ENCODE results near the gene ST6GALNAC6.

ST6GALNAC6 gene

DNA sequence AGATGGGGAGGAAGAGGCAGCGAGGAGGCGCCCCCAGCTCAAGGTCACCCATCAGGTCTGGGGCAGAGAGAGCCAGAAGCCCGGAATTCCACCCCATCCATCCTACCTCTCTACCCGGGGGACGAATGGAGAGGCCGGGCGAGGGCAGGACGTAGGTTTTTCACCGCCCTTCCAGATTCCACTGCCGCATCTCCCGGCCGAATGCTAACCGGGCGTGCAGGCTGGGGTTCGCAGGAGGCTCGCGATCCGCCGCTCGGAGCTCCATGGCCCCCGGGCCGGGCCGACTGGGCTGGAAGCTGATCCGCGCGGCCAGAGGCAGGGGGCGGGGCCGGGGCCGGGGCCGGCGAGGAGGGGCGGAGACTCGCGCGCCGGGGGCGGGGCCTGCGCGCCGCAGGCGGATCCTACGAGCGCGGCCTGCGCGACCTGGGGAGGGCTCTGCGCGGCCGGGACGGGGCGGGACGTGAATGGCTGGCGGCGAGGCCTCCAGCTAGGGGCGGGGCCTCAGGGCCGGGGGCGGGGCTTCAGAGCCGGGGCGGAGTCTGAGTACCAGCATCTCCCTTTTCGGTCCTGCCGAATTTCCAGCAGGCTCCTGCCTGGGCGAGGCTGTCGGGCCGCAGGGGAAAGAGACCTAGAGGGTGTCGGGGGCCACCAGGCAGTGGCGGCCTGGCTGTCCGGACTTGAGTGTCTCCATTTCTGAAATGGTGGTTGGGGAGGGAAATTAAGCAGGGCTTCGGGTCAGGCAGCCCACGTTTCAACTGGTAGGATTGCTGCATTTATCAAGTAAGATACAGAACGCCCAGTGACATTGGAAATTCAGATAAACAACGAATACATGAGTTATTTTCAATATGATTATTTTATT lies 17.5 kb upstream of the ST6GALNAC6 start, which contains the start of gene ST6GALNAC4:
ST6GALNAC4 (minus strand) TSS at position 322 of the 862 bp plus-strand sequence. CDS start 622 bp downstream, outside the sequence.
- DNase-seq (ENCODE audit: low read depth in 2 of 2): peak; percentile 93

DNA sequence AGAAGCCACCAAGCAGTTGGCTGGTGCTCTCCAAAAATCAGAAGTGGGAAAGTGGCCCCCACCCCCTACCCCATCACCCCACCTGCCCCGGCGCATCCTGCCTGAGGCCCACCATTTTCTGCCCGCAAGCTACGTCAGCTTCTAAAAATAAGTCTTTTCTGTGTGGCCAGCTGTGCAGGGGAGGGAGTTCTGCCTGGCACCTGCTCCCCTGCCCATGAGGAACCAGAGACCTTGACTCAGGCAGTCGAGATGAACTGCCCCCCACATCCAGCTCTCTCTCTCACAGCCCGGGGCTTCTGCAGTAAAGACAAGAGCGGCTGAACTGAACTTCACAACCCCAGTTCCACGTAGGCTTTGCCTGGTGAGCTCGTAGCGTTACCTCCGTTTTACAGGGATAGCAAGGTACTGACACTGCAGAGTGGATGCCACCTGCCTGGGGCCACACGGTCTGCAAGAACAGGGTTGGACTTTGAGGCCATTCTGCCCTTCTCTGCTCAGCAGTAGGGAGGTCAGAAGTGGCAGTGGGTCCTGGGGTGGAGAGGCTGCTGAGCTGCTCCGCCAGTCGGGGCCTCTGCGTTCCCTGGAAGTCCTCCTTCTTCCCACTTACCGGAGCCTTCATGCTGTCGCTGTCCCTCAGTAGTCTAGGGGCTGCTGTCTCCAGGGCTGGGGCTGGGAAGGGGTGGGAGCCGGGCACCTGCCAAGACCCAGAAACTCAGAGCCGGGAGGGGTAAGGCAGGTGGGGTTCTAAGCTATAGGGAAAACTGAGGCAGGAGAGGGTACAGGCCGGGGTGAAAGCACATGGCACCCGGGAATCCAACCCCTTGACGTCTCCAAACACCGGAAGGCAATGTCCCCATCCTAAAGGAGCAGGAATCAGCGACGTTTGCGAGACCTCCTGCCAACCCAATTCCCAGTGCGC lies 16.7 kb upstream of the ST6GALNAC6 start:
- DNase-seq (ENCODE audit: low read depth in 2 of 2): no peak

DNA sequence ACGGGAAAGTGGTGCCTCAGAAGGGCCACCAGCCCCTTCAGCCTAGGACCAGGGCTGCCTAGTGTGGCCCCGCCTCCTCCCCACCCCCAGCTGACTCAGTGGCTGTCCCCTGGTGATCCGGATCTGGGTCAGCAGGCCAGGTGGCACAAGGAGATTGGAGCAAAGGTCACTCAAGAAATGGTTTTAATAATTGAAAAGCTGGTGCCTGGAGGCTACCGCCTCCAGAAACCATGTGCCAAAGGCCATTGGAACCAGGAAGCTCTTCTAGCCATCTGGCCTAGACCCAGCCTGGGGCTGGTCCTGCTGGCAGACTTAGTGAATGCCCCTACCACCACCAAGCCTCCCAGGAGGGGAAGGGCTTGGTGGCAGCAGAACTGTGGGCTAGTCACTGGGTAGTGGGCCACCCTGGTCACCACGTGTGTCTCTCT lies 15.9 kb upstream of the ST6GALNAC6 start:
- DNase-seq (ENCODE audit: low read depth in 2 of 2): no peak

DNA sequence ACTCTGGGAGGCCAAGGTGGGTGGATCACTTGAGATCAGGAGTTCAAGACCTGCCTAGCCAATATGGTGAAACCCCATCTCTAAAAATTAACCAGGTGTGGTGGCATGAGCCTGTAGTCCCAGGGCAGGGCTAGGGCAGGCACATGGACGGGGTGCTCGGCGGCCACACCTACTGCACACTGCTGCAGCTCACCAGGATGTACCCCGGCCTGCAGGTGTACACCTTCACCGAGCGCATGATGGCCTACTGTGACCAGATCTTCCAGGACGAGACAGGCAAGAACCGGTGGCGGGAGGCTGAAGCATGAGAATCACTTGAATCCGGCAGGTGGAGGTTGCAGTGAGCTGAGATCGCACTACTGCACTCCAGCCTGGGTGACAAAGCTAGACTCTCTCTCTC lies 14.3 kb upstream of the ST6GALNAC6 start:
- DNase-seq (ENCODE audit: low read depth in 2 of 2): no peak

DNA sequence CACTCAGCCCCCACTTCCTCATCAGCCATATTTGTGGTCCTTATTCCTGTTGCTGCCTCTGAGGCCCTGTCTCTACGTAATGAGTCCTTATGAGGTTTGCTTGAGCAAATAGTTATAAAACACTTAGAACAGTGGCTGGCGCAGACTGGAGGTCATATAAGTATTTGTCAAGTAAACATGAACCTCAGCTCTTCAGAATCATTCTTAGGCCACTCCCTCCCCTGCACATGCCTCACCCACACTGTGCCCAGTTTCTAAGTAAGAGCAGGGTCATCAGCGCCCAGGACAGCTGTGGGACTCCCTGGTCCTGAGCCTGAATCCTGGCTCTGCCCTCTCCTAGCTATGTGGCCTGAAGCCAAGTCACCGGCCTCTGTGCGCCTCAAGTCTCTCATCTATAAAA lies 13.5 kb upstream of the ST6GALNAC6 start:
- DNase-seq (ENCODE audit: low read depth in 2 of 2): no peak

DNA sequence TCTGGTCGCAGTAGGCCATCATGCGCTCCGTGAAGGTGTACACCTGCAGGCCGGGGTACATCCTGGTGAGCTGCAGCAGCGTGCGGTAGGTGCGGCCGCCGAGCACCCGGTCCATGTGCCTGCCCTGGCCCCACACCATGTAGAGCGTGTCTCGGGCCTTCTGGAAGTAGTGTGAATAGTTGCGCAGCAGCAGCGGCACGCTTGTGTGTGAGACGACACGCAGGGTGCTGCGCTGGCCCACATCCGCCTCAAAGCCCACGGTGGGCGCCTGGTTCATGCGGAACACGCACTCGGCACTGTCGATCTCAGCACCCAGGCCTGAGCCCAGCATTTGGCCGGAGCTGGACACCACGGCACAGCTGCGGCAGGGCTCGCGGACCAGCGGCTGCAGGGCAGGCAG lies 12.9 kb upstream of the ST6GALNAC6 start:
- DNase-seq (ENCODE audit: low read depth in 2 of 2): no peak

DNA sequence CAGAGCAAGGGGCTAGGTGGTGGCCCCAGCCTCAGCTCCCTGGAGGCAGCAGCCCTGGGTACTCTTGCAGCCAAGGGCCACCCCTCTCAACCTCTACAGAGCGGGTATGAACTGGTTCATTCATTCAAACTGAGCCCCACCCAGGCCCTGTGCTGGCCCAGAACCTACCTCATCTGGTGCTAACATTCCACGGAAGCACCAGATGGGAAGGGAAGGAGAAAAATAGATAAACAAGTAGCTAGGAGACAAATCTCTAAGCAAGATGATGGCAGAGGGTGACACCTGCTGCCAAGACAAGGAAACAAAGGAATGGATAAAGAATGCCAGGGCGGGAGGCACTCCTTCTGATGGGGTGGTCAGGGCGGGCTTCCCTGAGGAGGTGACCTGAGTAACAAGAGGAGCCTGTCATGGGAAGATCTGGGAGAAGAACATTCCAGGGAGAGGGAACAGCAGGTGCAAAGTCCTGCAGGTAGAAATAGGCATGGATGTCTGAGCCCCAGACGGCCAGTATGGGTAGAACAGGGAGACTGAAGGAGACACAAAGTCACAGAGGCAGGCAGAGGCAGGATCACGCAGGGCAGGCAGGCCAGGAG lies 11.3 kb upstream of the ST6GALNAC6 start:
- DNase-seq (ENCODE audit: low read depth in 2 of 2): no peak

DNA sequence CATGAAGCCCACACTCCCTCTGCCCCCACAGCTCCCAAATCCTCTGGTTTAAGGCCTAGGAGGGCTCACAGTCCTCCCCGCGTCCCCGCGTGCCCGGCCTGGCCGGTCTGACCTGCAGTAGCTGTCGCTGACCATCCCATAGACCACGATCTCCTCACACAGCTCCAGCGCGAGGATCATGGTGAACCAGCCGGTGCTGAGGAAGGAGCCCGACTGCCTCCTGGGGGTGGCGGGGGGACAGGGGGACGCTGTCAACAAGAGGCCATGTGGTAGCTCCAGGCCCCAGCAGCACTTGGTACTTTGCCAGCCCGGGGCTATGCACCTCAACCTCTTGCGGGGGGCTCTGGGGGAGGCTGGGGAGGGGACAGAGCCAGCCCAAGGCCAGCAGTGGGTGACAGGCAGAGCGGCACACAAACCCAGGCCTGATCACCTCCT lies 10.5 kb upstream of the ST6GALNAC6 start:
- no peak for DNase-seq (ENCODE audit: low read depth in 2 of 2)

DNA sequence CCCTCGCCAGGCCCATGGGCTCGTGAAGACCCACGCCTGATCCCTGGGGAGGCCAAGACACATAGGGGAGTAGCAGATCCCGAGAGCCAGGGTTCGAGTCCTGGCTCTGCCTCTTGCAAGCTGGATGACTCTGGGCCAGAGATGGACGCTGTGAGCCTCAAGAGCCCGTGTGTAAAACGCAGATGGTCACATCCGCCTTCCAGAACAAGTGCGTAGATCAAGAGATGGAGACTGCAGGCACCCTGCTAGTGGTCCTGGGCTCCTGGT lies 9.2 kb upstream of the ST6GALNAC6 start:
- no peak for DNase-seq (ENCODE audit: low read depth in 2 of 2)

DNA sequence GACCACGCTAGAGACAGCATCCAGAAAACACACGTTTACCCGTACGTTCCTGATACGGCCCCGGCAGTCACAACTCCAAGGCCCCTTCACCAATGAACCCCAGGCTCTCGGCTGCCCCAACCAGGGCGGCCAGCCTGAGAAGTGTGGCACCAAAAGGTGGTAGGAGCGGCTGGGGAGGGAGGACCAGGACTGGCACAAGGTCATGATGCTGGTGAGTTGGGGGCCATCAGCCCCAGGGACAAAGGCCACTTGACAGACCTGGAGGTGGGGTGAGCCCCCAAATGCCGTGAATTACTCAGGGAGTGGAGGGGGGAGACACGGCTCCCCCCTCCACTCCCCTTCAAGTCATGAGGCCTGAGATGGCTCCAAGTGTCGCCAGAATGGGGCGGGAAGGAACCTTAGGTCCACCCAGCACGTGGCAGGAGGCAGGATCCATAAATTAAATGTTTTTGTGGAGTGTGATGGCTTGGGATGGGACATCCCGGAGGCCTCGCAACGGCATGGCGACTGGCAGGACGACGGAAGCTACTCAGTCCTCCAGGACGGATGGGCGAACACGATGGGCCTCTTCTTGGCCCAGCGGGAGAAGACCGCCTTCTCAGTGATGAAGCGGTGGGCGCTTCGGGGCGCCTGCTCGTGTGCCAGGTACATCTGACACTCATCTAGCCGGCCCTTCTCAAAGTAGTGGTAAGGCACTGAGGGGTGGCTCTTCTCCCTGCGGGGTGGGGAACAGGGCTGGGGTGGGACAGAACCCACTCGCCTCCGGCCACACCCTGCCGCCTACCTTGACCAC lies 8.7 kb upstream of the ST6GALNAC6 start:
- DNase-seq (ENCODE audit: low read depth in 2 of 2): no peak

DNA sequence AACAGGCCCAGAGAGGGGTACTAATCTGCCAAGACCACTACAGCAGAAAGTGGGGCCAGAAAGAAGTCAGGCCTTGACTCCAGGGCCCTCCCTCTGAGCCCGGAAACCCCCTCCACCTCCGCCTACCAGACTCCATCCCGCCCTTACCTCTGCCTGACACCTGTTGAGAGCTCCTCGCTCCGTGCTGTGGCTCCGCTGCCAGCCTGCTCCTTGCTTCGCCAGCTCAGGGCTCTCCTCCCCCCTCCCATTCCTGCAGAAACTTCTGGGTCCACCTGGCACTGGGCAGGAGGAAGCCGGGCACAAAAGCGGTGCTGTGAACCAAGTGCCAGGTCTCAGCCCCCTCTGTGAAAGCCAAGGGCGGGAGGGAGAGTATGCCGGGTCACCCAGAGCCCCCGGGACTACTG lies 6.4 kb upstream of the ST6GALNAC6 start:
- no peak for DNase-seq (ENCODE audit: low read depth in 2 of 2)

DNA sequence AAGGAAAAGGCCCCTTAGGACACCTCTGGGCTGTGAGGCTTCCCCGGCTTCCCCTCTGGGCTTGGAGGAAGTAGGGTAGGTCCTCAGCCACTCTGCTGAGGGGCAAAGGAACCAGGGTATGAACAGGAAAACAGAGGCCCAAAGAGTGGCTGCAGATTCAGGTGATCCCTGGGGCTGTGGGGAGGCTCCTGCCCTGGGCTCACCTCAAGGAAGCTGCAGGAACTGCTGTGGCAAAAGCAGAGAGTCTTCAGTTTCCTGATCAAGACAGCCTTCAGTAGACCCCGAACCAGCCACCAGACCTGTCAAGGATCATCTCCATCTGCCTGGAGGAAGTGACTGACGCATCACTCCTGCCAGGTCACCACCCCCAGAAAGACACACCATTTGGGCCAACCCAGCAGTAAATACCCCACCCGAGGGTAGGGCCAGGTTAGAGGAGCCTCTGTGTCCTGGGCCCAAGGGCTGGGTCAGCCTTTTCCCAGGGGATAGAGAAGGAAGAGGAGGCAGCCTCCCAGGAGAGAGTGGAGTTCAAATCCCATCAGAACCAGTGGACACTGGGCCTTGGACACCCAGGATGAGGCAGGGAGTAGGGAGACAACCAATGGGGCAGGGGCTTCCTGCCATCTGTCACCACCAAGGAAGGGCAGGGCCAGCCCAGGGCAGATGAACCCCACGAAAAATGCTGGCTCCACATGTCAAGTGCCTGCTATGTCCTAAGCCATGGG lies 5.8 kb upstream of the ST6GALNAC6 start:
- DNase-seq (ENCODE audit: low read depth in 2 of 2): no peak

DNA sequence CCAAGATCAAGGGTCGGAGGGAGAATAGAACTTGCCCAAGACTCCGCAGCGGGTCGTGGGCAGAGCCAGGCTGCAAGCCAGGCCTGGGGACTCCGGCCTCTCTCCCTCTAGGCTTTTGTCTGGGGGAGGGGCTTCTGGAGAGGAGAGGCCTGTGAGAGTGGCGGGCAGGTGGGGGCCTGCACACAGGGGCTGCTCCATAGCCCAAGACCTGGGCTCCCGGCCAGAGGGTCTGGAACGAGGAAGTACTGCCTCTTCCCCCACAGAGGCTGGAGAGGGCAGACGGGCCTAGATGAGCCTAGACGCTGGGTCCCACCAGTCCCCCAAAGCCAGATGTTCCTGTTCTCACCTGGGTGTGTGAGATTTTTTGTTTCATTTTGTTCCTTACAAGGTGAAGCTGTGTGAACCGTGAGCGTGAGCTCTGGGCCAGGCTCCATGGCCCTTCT lies 5.2 kb upstream of the ST6GALNAC6 start:
- no peak for DNase-seq (ENCODE audit: low read depth in 2 of 2)

DNA sequence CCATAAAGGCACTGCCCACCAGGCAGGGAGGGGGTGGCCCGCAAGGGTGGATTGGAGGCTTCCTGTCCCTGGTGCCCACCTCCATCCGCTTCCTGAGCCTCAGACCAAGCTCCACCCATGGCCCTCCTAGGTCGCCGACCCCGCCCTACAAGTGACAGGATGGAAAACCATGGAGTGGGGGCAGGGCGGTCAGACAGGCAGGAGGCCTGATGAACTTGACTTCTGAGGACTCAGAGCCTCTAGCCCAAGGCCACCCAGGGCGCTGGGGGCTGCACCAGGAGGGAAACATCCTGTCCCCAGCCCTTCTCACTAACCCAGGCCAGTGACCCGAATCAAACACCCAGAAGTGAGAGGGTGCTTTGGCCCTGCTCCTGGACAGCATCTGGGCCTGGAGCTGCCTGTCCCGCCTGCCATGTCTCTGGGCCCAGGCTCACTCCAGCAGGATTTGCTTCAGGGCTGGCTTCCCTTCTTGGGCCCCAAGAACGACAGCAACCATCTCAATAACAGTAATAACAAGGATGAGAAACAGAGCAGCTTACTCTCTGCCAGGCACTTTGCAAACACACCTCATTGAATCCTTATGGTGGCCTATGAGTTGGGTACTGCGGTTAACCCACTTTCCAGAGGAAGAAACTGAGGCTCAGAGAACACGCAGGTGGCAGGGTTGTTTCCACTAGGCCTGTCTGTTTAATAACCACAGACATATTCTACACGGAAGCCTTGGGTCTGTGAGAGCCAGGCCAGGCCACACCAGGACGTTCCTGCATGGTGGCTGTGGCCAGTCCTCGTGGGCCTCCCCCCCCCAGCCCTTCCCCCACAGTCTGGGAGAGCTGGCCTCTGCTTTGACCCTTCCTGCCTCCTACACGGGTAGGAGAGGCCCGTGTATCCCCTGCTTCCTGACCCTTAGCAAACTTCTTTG lies 4.4 kb upstream of the ST6GALNAC6 start:
- peak; percentile 82 to 86 for DNase-seq (ENCODE audit: low read depth in 2 of 2)

DNA sequence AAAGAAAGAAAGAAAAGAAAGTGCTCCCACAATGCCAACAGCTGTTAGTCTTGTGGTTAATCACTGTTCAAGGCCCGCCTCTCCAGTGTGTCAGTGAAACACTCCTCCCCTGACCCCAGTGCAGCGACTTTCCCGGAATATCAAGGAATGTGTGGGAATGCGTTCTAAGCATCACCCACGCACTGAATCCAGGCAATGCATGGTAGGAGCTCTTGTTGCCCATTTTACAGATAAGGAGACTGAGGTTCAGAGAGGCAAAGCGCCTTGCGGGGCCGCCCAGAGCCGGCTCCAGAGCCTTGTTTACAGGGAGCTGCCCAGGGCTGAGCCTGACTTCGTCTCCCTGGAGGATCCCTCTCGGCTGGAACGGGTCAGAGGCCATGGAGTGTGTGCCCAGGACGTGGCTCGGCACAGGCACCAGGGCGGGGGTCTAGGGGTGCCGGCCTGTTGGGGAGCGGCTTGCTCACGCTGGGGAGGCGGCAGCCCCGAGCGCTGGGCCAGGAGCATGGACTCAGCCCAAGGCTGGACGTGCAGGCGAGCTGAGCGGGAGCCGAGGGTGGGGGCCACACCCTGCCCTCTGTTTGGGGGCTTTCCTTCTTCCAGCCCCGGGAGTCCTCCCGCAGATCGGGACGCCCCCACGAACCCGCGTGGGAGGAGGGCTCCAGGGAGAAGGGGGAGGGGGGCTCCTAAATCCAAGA lies 823 bp downstream of the ST6GALNAC6 start:
- no peak for DNase-seq (ENCODE audit: low read depth in 2 of 2)

DNA sequence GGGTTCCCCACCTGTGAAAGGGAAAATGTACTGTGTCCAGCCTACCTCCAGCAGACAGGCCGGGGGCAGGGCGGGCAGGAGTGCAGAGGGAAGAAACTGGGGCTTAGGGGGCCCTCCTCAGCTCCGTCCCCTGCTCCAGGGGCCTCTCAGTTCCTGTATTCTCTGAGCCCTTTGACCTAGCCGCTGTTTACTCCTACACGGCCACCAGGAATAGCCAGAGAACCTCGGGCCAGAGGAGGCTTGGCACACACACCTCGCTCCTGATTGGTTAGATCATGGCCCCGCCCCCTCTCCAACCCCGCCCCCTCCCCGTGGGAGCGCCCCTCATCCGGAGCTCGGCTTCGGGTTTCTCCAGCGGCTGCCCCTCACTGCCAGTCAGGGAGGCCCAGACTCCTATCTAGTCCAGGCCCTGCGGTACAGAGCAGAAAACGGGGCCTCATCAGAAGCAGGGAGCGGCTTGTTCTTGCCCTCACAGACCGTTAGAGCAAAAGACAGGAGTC lies 2.2 kb downstream of the ST6GALNAC6 start:
- DNase-seq (ENCODE audit: low read depth in 2 of 2): peak in 1 of 2 donors; percentile 32

DNA sequence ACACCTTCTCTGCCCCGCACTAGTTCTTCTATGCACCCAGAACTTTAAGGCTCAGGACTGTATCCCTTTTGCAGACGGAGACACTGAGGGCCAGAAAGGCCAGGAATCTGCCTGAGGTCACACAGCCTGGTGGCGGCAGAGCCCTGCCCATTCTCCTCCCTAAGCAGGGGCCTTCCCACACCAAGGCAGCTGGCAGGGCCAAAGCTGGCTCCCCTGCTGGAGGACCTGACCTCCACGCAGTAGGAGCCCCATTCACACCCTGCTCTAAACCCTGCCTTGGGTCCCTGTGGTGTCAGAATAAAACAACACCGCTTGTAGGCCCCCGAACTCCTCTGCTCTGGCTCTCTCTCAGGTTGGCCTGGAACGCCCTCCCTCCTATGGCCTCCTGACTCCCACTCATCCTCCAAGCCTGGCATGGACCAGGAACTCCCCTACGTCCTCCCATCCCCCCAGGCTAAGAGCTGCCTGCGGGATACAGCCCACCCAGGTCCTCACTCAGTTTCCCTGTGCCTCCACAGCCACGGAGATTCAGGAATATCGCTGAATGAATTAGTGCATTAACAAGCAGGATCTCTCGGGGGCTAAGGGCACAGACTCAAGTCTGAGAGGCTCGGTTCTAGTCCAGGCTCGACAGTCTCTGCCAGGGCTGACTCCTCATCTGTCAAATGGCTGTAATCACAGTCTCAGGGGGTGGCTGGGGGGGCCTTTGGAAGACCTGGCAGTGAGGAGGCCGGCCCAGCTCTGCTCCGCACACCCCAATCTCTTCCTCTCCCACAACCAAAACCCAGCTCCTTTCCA lies 2.8 kb downstream of the ST6GALNAC6 start:
- no peak for DNase-seq (ENCODE audit: low read depth in 2 of 2)

DNA sequence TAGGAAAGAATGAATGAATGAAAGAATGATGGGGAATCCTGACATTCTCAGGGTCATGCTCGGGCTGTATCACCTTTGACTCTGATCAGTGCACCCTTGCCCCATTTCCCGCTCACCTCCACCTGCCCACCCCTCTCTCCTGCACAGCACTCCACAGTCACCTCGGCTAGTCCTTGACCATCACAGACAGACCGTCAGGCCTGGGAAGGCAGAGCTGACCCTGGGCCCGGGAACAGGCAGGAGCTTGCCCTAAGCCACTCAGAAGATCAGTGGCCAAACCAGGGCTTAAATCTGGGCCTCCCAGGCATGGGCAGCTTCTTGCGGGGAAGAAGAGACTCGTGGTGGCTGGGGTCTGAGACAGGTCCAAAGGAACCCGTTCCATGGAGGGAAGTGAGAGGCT lies 3.6 kb downstream of the ST6GALNAC6 start:
- no peak for DNase-seq (ENCODE audit: low read depth in 2 of 2)

Measured in stimulated activated CD8-positive, alpha-beta memory T cell treated with anti-CD3 and anti-CD28 coated beads, Interleukin-15, amount 100 ng/mL, for 48 hours (primary cell).